Activated CD4-positive, alpha-beta T cell treated with anti-CD3 and anti-CD28 coated beads, Interleukin-2, amount 50 U/mL, for 16 hours (primary cell): ENCODE measurements around the gene BPIFA1.
A peak's percentile ranks its signal among the peaks of the same experiment; 100 is the strongest.

ENCODE experiments used
- DNase-seq: peaks from one replicate; pipeline ENCODE4 v3.0.0-alpha.2; 2020

BPIFA1 gene

DNA sequence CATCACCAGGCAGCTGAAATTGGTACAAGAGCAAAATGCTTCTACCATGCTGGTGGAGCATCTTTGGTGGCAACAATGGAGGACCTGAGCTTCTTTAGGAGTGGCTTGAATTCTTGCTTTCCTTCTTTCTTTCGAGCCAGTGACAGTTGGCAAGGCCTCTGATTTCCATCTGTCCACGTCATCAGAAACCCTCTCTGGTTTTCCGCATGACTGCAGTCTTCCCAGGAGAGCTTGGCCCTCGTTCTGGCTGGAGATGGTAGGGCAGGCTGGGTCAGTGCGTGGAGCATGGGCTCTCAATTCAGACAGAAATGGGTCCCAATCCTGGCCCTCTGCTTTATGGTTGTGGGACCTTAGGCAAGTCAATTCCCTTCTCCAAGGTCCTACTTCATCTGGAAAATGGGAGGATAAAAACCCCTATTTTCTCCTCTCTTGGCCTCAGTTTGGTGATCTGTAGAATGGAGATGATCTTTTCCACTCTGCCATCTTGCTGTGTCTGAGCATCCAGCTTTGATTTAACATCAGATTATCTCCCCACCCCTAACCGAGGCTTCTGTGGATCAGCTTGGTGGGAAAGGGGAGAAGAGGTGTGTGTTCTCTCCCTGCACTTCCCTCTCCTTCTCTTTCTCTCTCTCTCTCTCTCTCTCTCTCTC lies 43.6 kb downstream of the BPIFA1 start:
- no peak for DNase-seq

- DNase-seq: no peak
These were observed 44.3 kb downstream of the BPIFA1 start for GRCh38 chr20:33280000-33280680.

- no peak for DNase-seq
These were observed 45.0 kb downstream of the BPIFA1 start for GRCh38 chr20:33280775-33281174.

- DNase-seq: no peak
These were observed 45.9 kb downstream of the BPIFA1 start for GRCh38 chr20:33281550-33282146.

GRCh38 chr20:33282196-33282934 lies 46.6 kb downstream of the BPIFA1 start:
- DNase-seq: no peak

DNA sequence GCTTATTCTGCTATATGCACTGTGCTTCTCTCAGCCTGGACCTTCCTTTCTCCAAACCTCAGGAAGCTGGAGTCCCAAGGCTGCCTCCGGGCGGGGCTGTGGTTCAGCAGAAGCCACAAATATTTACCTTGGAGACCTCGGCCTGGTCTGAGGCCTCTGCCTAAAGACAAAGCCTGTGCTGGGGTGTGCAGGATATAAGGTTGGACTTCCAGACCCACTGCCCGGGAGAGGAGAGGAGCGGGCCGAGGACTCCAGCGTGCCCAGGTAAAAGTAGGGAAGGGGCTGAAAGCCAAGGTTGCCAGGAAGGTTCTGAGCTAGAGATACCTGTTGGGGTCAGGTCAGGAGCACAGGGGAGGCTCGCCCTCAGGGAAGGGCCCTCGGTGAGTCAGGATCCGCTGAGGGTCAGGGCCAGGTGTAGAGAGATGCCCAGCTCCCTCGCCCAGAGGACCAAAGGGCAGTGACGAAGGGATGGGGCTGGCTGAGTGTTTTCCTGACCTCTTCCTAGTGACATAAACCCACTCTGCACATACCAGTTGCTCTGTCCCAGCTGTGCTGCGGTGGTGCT lies 47.3 kb downstream of the BPIFA1 start, which contains the start of gene BPIFB1:
TSS of gene BPIFB1 (plus strand) at position 224 of the 565 bp plus-strand sequence. CDS start 2,860 bp downstream, outside the sequence.
- no peak for DNase-seq

DNA sequence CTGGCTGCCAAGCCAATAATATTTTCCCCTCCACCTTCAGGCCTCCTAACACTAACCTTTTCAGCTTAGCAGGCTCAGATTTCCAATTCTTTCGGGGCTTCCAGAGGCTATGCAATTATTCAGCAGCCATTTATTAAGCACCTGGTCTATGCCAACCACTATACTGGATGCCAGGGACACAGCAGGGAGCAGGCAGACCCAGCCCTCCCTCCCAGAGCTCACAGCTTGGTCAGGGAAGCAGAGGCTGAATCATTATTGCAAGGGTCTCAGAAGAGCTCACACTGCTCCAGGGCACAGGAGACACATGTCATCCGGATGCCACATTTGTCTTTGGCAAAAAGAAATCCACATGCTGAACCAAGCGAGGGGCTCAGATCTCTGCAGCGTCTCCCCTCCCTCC lies 48.5 kb downstream of the BPIFA1 start:
- no peak for DNase-seq

DNA sequence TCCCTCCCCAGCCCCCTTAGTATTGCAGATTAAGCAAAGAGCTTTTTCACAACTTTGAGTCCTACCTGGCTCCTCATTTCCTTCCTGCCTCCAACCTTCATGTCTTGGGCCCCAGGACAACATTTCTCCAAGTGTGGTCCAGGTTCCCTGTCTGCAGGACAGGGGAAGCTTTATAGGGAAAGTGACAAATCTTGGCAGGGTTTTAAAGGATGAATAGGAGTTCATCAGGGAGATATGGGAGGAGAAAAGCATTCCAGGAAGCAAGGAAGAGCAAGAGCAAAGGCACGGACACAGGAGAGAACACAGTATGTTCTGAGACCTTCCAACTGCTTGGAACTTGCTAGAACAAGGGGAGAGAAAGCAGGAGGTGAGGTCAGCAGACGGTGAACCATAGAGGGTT lies 49.1 kb downstream of the BPIFA1 start:
- DNase-seq: no peak

GRCh38 chr20:33285861-33286495 lies 50.2 kb downstream of the BPIFA1 start:
- no peak for DNase-seq

- no peak for DNase-seq
These were observed 52.1 kb downstream of the BPIFA1 start for GRCh38 chr20:33287884-33288283.

- DNase-seq: no peak
These were observed 55.1 kb downstream of the BPIFA1 start for GRCh38 chr20:33290852-33291251.

- DNase-seq: no peak
These were observed 55.6 kb downstream of the BPIFA1 start for GRCh38 chr20:33291416-33291815.

- peak; percentile 65 for DNase-seq
These were observed 56.1 kb downstream of the BPIFA1 start for GRCh38 chr20:33291830-33292355.
